HT-29 (cell line): Measurements from ENCODE around the gene NPR3. TPM values are rescaled to one million over a fixed set of nuclear protein-coding genes. Genes with fewer than 3 reads are reported as not detected.
A peak's percentile ranks its signal among the peaks of the same experiment; 100 is the strongest.

Experiments used
- DNase-seq: peaks from one replicate; pipeline ENCODE4 v3.0.0-alpha.2; 2015; ENCODE audit warnings: low spot score
- total RNA-seq: library from RNA; depleted of rRNA; stranded (reverse); fragments of >200 nt; shearing (Covaris generic); gene quantifications from 2 replicates; pipeline ENCODE4 v1.2.3, GENCODE V29; 2014; rRNA removed

Gene NPR3, protein sequence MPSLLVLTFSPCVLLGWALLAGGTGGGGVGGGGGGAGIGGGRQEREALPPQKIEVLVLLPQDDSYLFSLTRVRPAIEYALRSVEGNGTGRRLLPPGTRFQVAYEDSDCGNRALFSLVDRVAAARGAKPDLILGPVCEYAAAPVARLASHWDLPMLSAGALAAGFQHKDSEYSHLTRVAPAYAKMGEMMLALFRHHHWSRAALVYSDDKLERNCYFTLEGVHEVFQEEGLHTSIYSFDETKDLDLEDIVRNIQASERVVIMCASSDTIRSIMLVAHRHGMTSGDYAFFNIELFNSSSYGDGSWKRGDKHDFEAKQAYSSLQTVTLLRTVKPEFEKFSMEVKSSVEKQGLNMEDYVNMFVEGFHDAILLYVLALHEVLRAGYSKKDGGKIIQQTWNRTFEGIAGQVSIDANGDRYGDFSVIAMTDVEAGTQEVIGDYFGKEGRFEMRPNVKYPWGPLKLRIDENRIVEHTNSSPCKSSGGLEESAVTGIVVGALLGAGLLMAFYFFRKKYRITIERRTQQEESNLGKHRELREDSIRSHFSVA
- not detected in 2 replicates for total RNA-seq

DNA sequence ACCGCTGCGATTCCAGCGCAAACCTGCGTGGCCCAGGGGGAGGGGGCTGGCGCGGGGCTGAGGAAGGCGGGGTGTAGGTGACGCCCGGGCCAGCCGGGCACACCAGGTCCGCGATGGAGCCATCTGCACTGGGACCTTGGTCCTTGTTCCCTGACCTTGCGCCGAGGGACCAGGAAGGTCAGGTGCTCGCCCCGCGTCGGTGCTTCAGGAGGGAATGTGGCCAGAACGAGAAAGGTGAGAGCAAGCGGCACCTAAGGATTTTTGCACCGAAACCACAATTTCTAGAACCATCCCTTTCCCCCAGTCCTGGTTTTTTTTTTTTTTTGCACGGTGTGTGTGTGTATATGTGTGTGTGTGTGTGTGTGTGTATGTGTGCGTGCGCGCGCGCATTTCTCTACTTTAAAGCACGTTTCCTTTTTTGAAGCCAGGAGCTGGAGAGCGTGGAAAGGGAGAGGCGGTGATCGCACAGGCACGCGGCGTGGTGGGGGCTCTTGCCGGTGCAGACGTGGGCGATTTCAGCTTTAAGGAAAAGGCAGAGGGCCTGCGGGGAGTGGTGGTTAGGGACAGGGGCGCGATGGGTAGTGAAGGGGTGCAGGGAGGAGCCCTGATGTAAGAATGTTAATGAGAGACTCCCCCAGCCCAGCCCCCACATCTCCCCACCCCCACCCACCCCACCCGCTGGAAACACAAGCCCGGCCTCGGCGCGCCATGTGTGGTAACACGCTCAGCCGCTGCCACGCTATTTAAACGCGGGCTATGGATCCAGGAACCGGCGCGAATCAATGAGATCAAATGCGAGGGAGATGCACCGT lies at the start of gene NPR3:
NPR3 (plus strand) TSS at position 772 of the 812 bp plus-strand sequence. CDS start 456 bp downstream, outside the sequence.
- no peak for DNase-seq

GRCh38 chr5:32664523-32664922 lies 46.6 kb upstream of the NPR3 start:
- no peak for DNase-seq

DNA sequence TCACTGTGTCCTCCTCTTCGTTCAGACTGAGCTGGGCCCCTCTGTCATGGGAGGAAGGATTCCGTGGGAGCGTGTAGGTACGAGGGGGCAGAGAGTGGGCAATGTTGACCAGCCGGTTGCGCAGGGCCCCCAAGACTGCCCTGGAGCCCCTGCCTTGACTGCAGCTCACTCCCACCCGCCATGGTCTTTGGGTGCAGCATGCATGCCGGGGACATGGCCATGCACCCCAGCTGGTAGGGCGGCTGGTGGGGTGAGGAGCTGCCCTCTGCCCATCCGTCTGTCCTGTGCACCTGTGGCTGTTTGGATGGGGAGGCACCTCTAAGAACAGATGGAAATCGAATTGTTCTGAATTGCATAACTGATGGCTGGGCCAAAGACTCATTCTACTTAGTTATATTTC lies 42.6 kb upstream of the NPR3 start:
- DNase-seq = no peak

DNA sequence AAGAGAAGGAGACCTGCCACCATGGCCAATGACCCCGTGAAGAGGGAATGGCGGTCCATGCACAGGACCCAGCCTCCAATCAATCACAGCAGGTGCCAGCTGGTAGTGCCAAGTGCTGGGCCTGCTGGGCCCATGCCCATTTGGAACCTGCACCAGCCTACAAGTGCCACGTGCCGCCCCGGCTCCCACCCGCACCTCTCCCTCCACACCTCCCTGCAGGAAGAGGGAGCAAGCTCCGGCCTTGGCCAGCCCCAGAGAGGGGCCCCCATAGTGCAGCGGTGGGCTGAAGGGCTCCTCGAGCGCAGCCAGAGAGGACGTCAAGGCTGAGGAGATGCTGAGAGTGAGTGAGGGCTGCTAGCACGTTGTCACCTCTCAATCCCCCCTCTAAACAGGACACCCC lies 37.8 kb upstream of the NPR3 start:
- no peak for DNase-seq

DNA sequence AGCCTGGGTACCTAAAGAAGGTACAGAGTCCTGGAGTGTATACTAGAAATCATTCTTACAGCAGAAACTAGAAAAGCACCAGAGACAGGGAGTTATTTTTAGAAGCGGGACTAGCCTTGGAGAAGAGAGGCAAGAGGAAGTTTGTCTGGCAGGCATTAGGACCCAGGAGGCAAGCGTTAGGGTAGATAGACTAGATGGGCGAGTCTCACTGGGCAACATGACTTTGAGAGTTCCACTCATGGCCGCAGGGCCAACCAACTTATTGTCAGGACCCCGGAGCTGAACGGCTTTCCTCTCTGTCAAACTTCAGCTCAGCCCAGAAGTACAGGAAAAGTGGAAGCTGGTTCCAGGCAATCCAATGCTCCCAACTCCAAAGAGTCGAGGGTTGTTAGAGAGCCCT lies 34.1 kb upstream of the NPR3 start:
- no peak for DNase-seq

DNA sequence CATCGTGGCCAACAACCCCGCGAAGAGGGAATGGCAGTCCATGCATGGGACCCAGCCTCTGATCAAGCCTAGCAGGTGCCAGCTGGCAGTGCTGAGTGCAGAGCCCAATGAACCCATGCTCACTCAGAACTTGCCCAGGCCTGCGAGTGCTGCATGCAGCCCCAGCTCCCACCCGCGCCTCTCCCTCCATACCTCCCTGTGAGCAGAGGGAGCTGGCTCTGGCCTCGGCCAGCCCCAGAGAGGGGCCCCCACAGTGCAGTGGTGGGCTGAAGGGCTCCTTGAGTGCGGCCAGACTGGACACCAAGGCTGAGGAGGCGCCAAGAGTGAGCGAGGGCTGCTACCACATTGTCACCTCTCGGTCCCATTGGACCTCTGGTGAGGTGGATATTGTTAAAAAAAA lies 32.6 kb upstream of the NPR3 start:
- DNase-seq = no peak

DNA sequence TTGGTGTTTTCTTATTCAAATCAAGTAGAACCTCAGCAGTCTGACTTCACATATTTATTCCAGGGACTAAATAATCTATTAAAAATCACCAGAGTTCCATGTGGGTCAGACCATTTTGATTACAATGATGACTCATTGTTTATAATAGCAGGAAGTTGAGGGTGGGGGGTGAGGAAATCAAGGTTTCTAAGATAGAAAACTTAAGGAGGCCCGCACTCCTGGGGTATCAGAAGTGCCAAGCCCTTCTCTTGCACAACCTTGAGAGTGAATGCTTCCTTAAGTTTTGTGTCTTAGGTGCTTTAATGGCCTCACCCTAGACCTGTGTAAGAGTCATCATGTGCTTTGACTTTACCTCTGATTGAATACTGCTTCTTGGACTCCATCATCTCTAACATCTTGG lies 31.9 kb upstream of the NPR3 start:
- no peak for DNase-seq

DNA sequence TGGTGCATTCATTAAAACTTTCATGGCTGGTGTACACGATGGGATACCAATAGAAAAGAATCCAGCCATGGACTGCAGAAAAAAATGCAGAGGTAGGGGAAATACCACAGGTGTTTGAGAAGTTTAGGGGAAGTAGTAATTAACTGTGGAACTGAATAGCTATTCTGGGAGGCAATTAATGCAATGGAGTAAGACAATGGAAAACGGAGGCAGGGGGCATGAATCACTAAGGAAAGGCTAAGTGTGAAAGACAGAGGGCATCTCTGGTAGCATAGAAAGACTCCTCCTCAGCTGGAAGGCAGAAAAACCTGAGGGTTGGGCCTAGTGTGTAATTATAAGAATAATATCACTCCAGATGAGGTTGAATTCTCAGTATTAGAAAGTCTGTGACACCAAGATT lies 30.9 kb upstream of the NPR3 start:
- no peak for DNase-seq

DNA sequence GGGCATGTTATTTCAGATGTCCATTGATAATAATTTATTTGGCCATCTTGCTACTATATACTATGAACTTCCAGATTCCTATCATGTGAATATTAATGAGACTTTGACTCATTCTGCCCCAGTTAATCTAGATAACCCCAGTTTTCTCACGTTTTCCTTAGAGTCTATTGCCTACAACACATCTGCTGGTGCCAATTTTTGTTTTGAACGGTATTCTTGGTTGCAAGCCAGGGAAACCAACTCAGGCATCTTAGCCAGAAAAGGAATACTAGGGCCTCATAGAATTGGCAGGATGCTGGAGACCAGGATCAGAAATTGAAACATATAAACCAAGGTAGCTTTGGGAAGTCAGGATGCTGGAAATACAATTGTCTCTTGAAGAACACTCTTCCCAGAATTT lies 28.0 kb upstream of the NPR3 start:
- DNase-seq = no peak

DNA sequence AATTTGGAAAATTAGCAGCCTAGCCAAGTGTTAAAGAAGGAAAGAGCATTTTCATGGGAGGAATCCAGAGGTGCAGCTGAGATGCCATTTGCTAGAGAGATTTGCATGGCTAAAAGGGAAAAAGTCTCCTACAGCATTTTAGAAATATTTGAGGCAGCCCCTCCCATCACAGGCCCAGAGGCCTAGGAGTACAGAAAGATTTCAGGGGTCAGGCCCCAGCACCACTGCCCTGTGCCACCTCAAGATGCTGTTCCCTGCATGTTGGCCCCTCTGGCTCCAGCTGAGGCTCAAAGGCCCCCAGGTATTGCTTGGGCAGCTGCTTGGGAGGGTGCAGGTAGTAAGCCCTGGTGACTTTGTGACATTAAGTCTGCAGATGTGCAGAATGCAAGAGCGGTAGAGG lies 26.9 kb upstream of the NPR3 start:
- no peak for DNase-seq

- no peak for DNase-seq
These were observed 24.2 kb upstream of the NPR3 start for GRCh38 chr5:32686799-32687498.

GRCh38 chr5:32687499-32687831 lies 23.7 kb upstream of the NPR3 start:
- DNase-seq = no peak

DNA sequence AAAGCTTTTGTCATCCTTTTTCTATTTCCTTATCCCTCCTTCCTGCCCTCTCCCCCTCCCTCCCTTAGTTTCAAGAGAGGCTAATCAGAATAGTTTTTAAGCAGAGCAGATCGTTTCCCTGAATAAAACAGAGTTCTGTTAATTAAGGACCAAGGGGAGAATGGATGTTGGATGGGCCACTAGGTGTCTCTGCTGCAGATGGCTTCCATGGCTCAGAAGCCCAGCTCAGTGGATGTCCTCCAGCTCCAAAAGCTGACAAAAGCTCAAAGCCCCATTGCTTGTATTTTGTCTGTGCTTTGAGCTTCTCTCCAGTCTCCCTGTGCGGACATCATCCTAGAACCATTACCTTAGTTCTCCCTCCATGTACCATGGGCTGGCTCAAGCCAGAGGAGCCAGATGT lies 21.0 kb upstream of the NPR3 start:
- peak; percentile 42 for DNase-seq

DNA sequence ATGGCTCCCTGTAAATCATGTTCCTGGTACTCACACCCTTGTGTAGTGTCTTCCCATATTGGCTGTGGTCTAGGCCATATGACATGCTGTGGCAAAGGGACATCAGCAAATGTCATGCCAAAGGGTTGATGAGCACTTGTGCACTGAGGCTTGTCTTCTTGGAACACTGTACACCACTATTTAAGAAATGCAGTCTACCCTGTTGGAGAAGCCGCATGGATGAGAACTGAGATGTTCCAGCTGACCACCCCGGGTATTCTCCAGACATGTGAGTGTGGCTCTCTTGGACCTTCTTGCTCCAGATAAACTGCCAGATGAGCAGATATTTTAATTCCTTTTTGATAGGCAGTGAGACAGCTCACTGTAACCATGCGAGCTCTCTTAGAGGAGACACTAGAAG lies 20.5 kb upstream of the NPR3 start:
- no peak for DNase-seq

- no peak for DNase-seq
These were observed 18.9 kb upstream of the NPR3 start for GRCh38 chr5:32692036-32692746.

GRCh38 chr5:32703957-32704356 lies 7.2 kb upstream of the NPR3 start:
- DNase-seq = no peak

- DNase-seq = peak; percentile 40
These were observed 3.6 kb upstream of the NPR3 start for GRCh38 chr5:32707418-32707997.

DNA sequence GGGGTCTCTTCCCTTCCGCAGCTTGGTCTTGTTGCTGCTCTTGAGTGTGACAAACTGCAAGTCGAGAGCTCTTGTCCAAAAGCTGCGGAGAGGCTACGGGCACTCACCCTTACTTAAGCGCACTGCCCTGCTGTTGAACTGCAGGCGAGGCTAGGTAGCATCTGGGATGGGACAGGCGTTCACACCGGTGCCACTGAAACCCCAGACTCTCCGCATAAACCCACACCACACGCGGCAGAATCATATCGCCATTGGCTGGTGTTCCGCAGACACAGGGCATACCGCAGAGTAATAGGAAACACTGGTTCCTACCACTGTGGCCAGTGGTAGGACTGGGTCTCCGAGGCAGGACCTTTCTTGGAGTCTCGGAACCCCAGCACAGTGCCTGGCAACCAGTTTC lies 2.2 kb upstream of the NPR3 start:
- DNase-seq = no peak

DNA sequence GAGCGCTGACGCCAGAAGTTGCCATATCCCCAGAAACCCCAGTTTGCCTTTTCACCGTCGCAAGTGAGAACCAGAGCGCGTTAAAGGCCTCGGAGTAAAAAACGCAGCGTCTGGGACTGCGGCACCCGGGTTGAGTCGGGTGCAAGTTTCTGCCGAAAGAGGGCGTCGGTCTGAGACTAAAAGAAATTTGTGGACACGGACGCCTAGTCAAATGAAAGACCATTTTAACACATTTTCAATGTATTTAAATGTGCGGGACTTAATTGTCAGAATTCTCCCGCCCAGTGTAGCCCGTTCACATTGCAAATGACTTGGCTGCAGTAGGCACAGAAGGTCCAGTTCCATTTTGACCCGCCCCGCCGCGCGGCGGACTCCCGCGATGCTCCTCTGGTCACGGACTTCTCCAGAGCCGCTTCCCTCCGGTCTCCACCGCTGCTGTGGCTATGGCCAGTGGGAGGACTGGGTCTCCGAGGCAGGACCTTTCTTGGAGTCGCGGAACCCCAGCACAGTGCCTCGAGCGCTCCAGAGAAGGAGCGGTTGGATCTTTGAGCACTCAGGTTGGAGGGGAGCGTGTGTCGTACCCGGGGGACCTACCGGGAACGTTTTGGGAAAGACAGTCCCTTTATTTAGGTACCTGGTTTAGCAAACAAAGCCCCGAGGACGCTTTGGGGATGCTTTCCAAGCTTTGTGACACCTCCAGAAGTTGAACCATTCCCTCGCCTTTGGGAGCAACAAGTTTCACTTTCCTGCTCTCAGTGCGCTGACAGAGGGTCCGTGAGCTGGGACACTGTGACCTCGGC lies 1.2 kb upstream of the NPR3 start:
- peak; percentile 60 for DNase-seq

GRCh38 chr5:32711362-32711680 lies 200 bp downstream of the NPR3 start:
- no peak for DNase-seq
